C4-2B (cell line): ENCODE measurements around the gene TEX14.

ENCODE experiments used
- ZFX ChIP-seq: fragments of 450-650 bp; IDR thresholded peaks from 2 replicates; pipeline ENCODE4 v1.6.1; 2017
- TF ChIP-seq, protein P1 (sequence below): fragments of 450-650 bp; conservative IDR thresholded peaks from 2 replicates; pipeline ENCODE4 v1.5.1; 2017; ENCODE audit warnings: mild to moderate bottlenecking

DNA sequence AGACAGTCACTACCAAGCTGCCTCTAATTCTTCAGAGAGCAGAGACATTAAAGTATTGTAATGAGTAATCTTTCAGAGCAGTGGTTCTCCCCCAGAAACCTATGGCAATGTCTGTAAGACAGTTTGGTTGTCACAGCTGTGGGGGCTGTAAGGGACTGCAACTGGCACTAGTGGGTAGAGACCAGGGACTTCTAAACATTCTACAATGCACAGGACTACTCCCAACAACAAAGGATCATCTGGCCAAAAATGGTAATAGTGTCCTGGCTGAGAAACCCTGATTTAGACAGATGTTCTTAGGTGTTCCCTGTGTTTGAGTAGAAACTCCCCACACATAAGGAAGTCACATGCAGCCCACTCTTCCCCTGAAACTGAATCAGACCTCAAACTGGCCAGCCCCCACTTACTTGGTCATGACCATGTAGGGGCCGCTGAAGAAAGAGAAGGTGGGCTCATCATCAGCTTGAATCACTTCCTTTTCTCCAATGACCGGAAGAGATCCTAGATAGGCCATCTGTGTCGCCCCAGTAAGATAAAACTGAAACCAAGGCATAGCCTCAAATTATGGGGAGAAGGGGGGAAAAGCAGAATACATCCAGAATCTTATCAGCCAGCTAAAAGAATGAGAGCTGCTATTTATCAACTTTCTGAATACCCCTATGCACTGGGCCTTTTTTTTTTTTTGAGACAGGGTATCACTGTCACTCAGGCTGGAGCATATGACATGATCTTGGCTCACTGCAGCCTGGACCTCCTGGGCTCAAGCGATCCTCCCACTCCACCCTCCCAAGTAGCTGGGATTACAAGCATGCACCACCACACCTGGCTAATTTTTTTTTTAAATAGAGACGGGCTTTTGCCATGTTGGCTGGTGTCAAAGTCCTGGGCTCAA is 75.8 kb downstream of the TEX14 start:
- TF ChIP-seq, protein P1, sequence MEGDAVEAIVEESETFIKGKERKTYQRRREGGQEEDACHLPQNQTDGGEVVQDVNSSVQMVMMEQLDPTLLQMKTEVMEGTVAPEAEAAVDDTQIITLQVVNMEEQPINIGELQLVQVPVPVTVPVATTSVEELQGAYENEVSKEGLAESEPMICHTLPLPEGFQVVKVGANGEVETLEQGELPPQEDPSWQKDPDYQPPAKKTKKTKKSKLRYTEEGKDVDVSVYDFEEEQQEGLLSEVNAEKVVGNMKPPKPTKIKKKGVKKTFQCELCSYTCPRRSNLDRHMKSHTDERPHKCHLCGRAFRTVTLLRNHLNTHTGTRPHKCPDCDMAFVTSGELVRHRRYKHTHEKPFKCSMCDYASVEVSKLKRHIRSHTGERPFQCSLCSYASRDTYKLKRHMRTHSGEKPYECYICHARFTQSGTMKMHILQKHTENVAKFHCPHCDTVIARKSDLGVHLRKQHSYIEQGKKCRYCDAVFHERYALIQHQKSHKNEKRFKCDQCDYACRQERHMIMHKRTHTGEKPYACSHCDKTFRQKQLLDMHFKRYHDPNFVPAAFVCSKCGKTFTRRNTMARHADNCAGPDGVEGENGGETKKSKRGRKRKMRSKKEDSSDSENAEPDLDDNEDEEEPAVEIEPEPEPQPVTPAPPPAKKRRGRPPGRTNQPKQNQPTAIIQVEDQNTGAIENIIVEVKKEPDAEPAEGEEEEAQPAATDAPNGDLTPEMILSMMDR, result no peak
- TF ChIP-seq ZFX, result no peak
